Sigmoid colon (tissue), 4 donors: ENCODE results near the gene ADD3.

Source experiments
- EP300 ChIP-seq, 4 donors: sonication (generic); formaldehyde crosslinking; IDR thresholded peaks; one replicate each; pipeline ENCODE4 v1.6.1; 2017; ENCODE audit warnings: antibody characterized with exemption in 4 of 4
- POLR2A ChIP-seq, 2 donors: fragments of 450-650 bp; IDR thresholded peaks; one replicate each; pipeline ENCODE4 v1.6.1; 2016; ENCODE audit warnings: antibody characterized with exemption in 2 of 2, mild to moderate bottlenecking in 2 of 2, moderate library complexity in 2 of 2
- POLR2AphosphoS5 ChIP-seq, 4 donors: sonication (generic); formaldehyde crosslinking; IDR thresholded peaks; one replicate each; pipeline ENCODE4 v1.6.1; 2017; ENCODE audit warnings: antibody characterized with exemption in 4 of 4
- TF ChIP-seq, protein P1 (sequence below), 4 experiments: fragments of 450-650 bp in 3 of 4; fragments of 200-600 bp in 1 of 4; IDR thresholded peaks; one replicate each; pipeline ENCODE4 v1.5.1; 2016 to 2019; ENCODE audit warnings: antibody characterized with exemption in 4 of 4, mild to moderate bottlenecking in 3 of 4, moderate library complexity in 2 of 4

GRCh38 chr10:109977382-109977806, 30.4 kb upstream of the ADD3 start:
- TF ChIP-seq EP300 (IDR thresholded peaks at IDR 0.05) (no peak), POLR2A (IDR thresholded peaks at IDR 0.05) (no peak), POLR2AphosphoS5 (IDR thresholded peaks at IDR 0.05) (no peak)
- TF ChIP-seq, protein P1, sequence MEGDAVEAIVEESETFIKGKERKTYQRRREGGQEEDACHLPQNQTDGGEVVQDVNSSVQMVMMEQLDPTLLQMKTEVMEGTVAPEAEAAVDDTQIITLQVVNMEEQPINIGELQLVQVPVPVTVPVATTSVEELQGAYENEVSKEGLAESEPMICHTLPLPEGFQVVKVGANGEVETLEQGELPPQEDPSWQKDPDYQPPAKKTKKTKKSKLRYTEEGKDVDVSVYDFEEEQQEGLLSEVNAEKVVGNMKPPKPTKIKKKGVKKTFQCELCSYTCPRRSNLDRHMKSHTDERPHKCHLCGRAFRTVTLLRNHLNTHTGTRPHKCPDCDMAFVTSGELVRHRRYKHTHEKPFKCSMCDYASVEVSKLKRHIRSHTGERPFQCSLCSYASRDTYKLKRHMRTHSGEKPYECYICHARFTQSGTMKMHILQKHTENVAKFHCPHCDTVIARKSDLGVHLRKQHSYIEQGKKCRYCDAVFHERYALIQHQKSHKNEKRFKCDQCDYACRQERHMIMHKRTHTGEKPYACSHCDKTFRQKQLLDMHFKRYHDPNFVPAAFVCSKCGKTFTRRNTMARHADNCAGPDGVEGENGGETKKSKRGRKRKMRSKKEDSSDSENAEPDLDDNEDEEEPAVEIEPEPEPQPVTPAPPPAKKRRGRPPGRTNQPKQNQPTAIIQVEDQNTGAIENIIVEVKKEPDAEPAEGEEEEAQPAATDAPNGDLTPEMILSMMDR (IDR thresholded peaks at IDR 0.05) = no peak
